NCI-H748 (cell line): Measurements from ENCODE around the gene CIB1.

Experiments used
- DNase-seq: peaks from one replicate; lab custom pipeline; 2025; ENCODE audit not compliant: unreplicated experiment; lab: John Stamatoyannopoulos, UW

Gene CIB1

DNA sequence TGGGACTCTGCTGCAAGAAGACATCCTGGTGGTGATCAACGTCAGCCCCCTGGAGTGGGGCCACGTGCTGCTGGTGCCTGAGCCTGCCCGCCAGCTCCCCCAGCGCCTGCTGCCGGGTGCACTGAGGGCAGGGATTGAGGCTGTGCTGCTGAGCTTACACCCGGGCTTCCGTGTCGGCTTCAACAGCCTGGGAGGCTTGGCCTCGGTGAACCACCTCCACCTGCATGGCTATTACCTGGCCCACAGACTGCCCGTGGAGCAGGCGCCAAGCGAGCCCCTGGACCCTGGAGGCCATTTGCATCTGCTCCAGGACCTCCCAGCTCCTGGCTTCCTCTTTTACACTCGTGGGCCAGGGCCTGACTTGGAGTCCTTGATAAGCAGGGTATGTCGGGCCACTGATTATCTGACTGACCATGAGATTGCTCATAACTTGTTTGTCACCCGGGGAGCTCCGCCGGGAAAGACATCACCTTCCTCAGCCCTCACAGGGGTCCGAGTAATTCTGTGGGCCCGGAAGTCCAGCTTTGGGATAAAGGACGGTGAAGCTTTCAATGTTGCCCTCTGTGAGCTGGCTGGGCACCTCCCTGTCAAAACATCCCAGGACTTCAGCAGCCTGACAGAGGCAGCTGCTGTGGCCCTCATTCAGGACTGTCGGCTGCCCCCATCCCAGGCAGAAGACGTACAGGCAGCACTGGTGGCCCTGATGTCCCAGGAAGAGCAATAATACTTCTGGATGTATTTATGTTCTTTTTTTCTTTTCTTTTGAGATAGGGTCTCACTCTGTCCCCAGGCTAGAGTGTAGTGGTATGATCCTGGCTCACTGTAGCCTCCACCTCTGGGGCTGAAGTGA lies 7.8 kb upstream of the CIB1 start:
- DNase-seq: no peak

DNA sequence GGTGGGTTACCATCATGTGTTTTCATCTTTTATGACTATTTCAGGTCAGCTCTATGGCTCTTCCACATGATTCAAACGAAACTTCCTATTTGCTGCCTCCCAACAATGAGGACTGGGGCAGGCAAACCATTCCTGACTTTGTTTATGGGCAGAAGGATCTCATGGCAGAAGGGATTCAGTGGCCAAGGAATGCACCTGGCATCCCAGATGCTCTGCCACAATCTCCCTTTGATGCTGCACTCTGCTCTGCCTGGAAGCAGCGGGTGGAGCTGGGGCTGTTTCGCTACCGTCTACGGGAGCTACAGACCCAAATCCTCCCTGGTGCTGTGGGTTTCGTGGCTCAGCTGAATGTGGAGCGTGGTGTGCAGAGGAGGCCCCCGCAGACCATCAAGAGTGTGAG lies 7.1 kb upstream of the CIB1 start:
- no peak for DNase-seq

DNA sequence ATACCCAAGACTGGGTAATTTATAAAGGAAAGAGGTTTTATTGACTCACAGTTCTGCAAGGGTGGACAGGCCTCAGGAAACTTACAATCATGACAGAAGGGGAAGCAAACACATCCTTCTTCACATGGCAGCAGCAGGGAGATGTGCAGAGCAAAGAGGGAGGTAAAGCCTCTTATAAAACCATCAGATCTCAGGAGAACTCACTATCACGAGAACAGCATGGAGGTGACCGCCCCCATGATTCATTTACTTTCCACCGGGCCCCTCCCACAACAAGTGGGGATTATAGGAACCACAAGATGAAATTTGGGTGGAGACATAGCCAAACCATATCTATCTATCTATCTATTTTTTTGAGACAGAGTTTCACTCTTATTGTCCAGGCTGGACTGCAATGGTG lies 5.6 kb upstream of the CIB1 start:
- no peak for DNase-seq

DNA sequence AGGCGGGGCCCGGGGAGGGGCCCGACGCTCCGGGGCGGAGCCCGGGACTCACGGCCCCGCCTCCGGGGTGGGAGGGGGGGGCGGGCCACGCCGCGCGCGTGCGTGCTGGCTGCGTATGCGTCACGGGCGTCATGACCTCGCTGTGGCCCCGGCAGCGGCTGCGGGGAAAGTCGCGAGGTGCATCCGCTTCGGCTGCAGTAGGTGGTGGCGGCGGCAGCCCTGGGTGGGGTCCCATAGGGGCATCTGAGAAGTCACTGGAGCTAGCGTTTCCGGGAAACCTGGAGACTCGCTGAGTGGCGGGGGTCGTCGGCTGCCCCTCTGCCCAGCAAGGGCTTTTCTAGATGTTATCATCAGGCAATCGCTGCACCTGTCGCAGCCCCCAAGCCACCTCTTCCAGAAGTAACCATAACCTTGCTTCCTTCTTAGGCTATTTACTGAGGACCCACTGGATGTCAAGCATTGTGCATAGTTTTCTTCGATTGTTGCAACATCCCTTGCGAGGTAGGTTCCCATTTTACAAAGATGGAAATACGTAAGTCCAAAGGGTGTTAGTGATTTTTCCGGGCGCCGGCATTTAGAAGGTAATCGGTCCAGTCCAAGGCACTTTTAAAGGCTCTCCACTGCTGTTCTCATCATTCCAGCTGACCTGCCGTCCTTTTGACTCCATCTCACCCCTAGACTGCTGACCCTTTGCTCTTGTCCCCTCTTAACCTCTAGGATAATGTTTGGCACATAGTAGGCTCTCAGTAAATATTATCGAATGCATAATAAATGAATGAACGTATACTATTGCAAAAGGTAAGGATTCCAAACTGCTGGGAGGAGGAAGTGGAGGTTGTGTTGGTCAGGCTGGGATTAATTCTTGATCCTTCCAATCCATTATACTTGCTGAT lies 601 bp upstream of the CIB1 start, which contains the start of gene GDPGP1:
Gene GDPGP1, plus strand, starts transcription at position 114 of the 893 bp plus-strand sequence. CDS start 6,700 bp downstream, outside the sequence.
- DNase-seq: no peak

DNA sequence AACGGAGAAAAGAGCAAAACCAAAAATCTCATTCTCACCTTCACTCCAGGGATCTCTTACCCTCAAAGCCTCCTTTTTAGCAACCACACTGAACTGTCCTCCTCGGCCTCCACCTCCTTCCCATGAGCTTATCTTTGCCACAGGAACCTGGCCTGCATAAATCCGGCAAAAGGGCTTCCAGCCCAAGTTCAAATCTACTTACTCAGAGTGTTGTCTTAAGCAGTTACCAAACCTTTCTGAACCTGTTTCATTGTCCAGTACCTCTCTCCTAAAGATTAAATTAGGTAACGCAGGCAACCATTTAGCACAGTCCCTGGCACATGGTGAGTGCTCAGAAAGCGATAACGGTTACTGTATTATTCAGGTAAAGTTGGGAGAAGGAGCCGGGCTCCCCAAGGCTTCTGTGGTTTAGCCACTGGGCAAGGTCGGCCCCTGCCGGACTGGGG lies 777 bp downstream of the CIB1 start:
- DNase-seq: no peak

DNA sequence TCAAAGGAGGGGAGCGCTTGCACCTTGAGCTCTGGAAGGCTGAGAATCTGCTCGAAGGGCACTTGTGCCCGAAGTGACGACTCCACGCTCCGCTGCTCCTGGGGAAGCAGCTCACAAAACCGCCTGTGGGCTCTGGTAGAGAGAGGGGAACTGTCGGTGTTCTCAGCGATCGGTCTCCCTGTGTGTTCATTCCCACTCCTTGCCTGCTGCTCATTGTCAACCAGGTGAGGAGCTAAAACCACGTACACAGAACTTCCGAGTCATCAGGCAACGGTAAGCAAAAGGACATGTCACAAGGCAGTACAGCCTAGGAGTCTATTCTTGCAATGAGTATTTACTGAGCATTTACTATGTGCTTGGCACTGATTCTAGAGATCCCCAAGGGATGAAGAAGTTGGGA lies 1.5 kb downstream of the CIB1 start:
- no peak for DNase-seq

DNA sequence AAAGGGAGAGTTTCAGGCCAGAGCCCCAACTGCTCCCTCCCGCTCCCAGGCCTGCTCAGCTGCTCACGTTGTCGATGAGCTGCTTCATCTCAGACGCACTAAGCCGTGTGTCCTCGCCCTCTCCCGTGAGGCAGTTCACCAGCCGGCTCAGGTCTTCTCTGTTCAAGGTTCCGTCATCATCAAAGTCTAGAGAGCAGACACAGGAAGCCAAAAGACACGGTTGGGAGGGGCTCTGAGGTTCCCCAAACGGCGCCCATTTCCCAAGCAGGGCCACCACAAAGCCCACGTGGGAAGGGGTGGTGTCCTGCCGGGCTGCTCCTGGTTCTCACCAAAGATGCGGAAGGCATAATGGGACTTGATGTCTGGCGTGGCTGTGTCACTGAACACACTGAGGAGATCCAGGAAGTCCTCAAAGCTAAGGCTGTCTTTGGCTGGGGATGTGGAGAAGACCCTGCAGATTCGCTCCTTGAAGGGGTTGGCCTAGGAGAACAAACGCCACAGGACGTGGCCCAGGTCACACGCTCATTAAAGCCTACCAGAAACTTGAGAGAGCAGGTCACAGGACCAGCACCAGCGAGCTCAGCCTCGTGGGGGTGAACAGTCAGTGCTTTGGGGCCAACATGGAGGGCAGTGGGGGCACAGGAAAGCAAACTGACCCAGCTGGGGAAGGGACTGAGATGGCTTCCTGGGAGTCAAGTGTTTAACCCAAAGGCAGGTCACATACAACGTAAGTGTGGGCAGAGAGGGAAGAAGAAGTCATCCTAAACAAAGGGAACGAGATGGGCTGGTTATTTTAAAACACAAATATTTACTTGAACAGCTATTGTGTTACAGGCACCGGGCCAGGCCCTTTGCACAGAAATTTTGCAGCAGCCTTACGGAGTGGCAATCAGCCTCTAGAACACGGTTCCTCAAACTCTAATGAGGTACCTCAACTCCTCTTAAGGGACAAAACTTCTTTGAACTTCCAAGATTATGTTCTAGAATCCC lies 2.4 kb downstream of the CIB1 start:
- DNase-seq: no peak

DNA sequence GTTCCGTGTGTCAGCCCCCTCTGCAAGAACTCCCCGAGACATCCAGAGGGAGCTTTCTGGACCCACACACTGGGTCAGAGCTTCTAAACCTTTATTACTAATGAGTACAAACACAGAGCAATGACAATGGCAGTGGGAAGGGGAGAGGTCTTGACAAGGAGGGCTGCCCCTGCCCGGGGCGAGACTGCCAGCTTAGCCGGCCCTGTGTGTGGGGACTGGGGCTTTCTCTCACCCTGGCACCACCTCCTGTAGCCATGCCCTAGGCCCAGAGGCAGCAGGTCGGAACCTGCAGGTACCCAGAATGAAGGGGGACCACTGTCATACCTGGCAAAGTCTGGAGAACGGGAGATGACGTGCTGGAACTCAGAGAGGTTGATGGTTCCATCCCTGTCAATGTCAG lies 3.1 kb downstream of the CIB1 start:
- no peak for DNase-seq

DNA sequence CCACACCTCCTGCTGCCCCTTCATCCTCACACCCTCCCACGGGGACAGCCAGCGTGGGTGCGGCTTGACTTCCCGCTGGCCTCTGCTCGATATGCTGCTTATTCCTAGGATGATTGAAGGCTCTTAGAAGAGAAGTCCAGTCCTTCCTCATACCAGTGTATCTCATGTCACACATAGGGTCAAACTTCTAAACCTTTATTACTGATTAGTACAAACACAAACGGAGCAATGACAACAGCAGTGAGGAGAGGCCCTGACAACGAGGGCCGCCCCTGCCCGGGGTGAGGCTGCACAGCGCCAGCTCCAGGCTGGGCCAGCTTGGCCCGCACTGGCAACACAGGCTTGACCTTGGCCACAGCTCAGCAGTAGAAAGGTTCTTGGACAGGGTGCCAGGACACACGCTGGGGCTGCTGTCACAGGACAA lies 3.7 kb downstream of the CIB1 start:
- DNase-seq: no peak

DNA sequence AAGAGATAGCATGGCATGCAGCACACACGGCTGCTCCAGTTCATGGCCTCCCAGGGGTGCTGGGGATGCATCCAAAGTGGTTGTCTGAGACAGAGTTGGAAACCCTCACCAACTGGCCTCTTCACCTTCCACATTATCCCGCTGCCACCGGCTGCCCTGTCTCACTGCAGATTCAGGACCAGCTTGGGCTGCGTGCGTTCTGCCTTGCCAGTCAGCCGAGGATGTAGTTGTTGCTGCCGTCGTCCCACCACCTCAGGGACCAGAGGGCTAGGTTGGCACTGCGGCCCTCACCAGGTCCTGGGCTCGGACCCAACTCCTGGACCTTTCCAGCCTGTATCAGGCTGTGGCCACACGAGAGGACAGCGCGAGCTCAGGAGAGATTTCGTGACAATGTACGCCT lies 4.8 kb downstream of the CIB1 start:
- no peak for DNase-seq

DNA sequence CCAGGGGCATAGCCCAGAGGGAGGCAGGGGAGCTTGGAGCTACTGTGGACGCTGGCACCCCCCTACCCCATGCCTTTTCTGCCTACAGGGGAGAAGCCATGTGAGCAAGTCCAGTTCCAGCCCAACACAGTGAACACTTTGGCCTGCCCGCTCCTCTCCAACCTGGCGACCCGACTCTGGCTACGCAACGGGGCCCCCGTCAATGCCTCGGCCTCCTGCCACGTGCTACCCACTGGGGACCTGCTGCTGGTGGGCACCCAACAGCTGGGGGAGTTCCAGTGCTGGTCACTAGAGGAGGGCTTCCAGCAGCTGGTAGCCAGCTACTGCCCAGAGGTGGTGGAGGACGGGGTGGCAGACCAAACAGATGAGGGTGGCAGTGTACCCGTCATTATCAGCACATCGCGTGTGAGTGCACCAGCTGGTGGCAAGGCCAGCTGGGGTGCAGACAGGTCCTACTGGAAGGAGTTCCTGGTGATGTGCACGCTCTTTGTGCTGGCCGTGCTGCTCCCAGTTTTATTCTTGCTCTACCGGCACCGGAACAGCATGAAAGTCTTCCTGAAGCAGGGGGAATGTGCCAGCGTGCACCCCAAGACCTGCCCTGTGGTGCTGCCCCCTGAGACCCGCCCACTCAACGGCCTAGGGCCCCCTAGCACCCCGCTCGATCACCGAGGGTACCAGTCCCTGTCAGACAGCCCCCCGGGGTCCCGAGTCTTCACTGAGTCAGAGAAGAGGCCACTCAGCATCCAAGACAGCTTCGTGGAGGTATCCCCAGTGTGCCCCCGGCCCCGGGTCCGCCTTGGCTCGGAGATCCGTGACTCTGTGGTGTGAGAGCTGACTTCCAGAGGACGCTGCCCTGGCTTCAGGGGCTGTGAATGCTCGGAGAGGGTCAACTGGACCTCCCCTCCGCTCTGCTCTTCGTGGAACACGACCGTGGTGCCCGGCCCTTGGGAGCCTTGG lies 5.6 kb downstream of the CIB1 start:
- no peak for DNase-seq

DNA sequence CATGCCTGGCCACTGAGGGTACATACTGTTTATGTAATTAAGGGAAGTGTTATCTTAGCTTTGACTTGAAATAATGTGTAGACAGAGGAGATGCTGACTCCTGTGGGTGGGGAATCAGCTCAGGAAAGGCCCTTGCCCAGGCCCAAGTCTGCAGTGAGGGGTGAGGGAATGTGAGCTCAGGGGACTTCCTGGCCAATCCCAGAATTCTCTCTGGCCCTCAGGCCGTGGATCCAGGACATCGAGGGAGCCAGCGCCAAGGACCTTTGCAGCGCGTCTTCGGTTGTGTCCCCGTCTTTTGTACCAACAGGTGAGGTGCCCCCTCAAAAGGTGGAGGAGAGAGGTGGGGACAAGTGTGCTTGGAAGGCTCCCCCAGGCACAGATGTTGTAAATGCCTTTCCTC lies 6.4 kb downstream of the CIB1 start:
- no peak for DNase-seq

DNA sequence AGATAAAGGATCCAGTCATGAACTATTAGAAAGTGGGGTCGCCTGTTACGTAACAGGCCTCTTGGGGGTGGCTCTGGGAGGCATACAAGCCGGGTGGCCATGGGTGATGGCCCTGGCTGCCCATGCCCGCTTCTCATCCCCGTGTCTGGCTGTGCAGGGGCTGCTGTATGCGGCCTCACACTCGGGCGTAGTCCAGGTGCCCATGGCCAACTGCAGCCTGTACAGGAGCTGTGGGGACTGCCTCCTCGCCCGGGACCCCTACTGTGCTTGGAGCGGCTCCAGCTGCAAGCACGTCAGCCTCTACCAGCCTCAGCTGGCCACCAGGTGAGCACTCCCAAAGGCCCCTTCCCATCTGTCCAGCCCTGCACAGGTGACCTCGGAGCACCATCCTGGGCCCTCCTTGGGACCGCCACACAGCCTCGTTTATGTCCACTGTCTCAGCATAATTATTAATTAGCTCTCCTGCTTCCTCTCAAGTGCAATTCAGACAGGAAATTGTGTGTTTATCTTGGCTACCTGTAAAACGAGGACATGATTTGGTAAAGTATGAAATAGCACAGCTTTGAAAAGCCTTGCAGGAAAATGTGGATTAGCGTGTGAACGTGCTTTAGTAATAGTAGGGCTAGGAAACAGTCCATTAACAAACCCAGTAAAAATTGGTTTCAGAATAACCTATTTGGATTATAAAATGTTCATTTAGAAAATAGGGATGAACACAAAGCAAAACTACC lies 8.1 kb downstream of the CIB1 start:
- peak; percentile 70 for DNase-seq

DNA sequence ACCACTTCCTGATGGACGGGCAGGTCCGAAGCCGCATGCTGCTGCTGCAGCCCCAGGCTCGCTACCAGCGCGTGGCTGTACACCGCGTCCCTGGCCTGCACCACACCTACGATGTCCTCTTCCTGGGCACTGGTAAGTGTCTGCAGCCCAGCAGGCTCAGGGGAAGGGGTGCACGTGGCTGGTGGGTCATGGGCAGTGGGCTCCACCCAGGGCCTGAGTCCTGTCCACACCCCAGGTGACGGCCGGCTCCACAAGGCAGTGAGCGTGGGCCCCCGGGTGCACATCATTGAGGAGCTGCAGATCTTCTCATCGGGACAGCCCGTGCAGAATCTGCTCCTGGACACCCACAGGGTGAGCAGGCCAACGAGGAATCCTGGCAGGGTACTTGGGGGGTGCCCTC lies 8.7 kb downstream of the CIB1 start:
- no peak for DNase-seq

DNA sequence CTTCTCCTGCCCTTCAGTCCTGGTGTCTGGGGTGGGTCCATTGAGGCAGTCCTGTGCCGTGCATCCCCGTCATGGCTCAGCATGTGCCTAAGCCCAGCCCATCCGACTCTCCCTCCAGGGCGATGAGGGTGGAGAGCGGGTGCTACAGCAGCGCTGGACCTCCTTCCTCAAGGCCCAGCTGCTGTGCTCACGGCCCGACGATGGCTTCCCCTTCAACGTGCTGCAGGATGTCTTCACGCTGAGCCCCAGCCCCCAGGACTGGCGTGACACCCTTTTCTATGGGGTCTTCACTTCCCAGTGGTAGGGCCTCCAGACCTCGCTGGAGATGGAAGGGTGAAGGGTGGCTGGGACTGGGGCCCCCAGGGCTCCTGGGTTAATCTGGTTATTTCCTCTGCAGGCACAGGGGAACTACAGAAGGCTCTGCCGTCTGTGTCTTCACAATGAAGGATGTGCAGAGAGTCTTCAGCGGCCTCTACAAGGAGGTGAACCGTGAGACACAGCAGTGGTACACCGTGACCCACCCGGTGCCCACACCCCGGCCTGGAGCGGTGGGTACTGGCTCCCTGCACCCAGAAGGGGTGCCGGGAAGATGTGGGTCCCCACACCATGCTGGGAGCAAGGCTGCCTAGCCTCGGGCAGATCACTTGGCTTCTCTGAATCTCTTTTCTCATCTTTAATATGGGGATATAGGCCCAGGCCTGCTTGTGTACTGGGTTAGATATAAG lies 10.1 kb downstream of the CIB1 start:
- no peak for DNase-seq

DNA sequence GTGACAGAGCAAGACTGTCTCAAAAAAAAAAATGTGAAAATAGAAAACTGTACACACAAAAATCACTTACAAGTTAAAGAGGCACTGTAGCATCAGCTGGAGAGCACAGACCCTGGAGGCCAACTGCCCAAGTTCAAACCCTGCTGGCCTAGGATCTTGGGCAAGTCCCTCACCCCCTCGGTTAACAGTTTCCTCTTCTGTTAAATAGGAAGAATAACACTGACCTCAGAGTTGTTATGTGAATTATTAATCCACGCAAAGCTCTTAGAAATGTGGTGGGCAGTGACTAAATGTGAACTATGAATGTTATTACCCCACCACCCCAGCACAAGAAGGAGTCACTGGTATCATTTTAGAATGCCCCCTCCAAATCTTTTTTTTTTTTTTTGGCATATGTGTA lies 11.2 kb downstream of the CIB1 start:
- DNase-seq: no peak

DNA sequence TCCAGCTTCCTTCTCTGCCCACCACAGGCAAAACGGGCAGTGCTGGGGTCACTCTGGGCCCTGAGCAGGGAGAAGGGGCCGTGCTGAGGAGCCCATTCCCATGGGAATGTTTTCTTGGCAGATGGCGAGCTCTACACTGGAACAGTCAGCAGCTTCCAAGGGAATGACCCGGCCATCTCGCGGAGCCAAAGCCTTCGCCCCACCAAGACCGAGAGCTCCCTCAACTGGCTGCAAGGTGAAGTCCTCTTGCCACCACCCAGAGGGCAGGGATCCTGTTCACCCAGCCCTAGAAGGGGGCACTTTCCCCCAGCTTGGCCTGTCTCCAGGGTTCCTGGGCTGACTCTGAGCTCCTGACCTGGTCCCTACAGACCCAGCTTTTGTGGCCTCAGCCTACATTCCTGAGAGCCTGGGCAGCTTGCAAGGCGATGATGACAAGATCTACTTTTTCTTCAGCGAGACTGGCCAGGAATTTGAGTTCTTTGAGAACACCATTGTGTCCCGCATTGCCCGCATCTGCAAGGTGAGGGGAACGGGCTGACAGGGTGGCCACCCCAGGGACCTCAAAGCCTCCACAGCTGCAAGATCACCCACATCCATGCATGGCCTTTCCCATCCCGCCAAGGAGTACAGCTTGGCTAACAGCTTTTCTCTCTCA lies 12.4 kb downstream of the CIB1 start:
- DNase-seq: peak; percentile 60
